SH-SY5Y (cell line): ENCODE measurements around the gene CMTM3.

Experiments used
- GATA2 ChIP-seq: IDR thresholded peaks from 2 replicates; pipeline ENCODE4 v1.6.1; 2011; ENCODE audit warnings: mild to moderate bottlenecking, low read depth, low read length
- GATA3 ChIP-seq: IDR thresholded peaks from 2 replicates; pipeline ENCODE4 v1.6.1; 2011; ENCODE audit warnings: low read depth, mild to moderate bottlenecking, low read length, moderate library complexity

The CMTM3 gene

DNA sequence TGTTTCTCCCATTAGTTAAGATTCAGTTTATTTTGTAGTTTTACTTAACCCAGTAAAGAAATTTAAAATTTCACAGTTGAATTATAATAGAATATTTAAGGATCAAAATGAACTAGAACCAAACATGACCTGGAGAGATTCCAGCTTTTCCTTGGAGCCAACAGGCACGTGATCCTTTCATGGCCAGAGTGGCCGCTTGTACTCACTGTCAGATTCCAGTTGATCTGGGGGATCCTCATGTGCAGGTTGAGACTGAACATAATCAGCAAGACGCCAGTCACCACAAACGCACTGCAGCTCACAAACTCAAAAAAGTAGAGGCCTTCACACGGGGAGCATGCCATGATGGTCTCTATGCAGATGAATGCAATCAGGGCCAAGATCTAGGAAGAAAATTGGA, 31.7 kb downstream of the CMTM3 start:
- TF ChIP-seq GATA3 (no peak), GATA2 (no peak)

DNA sequence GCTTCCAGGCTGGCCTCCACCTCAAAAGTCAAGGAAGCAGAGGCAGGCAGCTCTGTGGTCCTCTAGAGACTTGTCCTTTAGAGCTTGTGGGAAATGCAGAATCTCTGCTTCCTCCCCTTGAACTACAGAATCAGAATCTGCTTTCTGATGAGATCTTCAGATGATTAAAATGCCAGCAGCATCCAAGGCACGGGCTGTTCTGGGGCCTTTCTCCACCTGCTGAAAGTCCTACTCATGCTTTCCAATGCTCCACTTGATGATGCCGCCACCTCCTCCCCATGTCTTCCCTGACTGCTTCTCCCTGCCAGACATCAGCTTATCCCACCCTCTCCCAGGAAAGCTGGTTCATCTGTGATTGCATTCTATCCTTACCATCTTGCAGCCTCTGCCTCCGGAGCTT, 33.3 kb downstream of the CMTM3 start:
- TF ChIP-seq GATA2 (no peak), GATA3 (no peak)

DNA sequence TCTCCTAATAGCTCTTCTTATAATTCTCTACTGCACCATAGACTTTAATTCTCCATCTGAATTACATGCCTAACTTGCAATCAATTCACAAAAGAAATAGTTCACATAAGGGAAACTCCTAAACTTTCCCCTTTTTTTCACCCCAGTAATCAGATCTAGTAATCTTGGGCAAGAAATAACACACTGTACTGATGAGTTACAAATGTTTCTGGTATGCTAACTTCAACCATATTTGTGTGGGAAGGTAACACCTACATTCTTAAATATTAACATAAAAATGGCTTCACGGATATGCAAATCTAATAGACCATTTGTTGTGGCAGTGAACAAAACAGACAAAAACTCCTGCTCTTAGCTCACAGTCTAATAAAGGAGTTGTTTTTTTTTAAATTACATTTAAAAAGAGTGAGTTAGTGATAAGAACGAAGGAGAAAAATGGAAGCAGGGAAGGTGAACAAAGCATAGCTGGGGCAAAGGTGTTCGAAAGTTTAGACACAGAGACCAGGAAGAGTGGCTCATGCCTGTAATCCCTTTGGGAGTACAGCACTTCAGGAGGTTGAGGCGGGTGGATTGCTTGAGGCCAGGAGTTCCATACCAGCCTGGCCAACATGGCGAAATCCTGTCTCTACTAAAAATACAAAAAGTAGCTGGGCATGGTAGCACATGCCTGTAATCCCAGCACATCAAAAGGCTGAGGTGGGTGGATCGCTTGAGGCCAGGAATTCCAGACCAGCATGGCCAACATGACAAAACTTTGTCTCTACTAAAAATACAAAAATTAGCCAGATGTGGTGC, 34.8 kb downstream of the CMTM3 start:
- TF ChIP-seq GATA2 (no peak), GATA3 (no peak)

DNA sequence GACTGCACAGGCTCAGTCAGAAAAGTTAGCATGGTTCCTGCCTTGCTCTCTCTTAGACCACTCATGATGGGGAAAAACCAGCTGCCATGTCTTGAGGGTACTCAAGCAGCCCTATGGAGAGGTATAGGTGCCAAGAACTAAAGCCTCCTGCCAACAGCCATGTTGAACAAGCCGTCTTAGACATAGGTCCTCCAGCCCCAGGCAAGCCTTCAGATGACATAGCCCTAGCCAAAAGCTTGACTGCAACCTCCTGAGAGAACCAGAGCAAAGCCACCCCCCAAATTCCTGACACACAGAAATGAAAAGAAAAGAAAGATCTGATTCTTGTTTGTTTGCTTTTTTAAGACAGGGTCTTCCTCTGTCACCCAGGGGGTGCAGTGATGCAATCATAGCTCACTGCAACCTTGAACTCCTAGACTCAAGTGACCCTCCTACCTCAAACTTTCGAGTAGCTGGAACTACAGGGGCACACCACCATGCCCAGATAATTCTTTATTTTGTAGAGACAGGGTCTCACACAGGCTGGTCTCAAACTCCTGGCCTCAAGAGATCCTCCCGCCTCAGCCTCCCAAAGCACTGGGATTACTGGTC, 36.3 kb downstream of the CMTM3 start:
- TF ChIP-seq GATA2: no peak
- TF ChIP-seq GATA3: no peak

DNA sequence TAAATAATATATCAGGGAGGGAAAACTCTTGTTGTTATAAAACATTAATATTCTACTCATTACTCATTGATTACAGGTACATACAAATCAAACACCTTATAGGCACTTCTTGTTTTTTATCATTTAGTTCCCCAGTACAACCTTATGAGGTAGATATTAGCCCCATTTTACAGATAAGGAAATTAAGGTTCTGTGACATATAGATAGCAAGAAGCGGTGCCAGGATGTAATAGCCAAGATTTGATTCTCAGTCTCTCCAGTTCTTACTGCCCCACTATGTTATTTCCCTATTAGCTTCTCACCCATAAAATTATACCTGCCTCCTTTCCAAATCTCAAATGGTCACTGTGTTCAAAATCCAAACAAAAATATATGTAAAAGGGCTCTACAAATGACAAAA, 36.9 kb downstream of the CMTM3 start:
- no peak for TF ChIP-seq GATA2
- no peak for TF ChIP-seq GATA3

DNA sequence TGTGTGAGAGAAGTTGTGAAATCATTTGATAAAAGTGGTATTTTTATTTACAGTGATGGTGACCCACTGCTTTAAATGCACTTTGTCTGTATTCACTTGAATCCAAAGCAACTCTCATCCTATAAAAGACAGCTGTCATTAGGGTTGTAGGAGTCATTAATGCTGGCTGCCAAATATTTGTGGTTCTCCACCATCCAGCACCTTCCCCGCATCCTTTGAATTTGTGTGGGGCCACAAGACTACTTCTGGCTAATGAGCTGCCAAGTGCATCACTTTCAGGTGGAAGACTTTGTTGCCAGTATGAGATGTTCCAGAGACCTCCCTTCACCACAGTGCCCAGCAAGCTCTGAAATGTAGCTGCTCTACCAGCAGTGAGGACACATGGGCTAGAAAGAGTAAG, 43.4 kb downstream of the CMTM3 start:
- no peak for TF ChIP-seq GATA3
- no peak for TF ChIP-seq GATA2

DNA sequence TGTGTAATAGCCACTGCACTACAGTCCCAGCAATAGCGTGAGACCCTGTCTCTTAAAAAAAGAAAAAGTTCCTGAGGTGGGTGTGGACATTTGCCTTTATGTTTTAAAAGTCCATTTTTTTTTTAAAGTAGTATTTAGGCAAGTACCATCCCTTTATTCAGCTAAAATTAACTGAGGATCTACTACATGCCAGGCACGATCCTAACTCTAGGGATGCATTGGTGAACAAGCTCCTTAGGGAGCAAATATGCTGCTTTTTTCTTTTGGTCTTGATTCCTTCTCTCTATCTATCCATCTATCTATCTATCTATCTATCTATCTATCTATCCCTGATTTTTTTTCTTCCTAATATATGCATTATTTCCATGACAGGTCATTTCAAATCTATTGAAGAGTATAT, 44.7 kb downstream of the CMTM3 start:
- TF ChIP-seq GATA2 (no peak), GATA3 (no peak)

DNA sequence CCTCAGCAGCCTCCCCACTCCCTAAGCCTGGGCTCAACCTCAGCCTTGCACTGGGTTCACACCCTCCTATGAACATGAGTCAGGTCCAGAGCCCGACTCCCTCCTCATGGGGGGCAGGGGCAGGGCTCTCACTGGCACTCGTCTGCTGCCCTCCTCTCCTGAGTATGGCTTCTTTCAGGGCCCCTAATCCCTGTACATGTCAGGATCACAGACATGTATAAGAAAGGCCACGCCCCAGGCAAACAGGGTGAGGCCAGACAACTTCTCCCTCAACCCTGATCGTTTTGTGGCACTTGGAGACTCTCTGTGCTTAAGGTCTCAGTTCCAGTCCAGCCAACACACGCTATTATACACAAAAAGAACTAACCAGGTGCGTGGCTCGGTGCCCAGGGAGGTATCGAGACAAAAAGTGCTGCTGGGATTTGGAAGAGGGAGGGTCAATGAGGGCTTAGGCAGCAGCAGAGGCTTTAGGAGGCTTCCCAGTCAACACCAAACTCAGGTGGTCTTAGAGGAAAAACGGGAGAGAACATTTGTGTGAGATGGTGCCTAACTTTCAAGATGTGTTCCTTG, 45.2 kb downstream of the CMTM3 start:
- TF ChIP-seq GATA2: no peak
- no peak for TF ChIP-seq GATA3

DNA sequence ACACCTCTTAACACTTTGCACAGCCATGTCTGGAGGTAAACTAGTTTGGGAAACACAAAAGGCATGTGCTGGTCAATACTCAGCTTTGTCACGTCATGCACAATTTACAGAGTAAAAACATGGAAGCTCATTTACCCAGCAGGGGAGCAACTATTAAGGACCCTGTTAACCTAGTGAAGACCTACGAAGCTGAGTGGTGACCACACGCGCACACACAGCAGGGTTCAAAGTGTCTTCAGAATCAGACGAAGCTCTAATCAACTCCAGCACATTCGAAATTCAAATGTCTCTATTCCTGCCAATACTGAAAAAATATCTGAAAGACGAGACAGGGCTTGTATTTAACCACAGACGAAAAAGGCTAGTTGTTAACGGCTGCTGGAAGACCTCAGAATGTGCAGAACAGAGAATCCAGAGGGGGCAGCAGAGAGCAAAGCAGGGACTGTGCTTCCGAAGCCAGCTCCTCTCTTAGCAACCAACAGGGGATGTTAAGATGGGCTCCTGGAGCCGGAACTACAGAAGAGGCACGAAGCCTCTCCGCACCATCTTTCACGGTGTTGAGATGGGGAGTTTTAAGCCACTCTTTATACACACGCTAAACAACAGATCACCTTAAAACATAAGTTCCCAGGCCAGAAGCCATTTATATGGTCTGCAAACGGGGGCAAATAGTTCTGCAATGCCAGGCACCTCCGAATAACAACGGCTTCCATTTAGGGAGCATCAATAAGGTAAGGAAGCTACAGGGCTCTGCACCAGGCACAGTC, 46.4 kb downstream of the CMTM3 start:
- TF ChIP-seq GATA2 (no peak), GATA3 (no peak)

DNA sequence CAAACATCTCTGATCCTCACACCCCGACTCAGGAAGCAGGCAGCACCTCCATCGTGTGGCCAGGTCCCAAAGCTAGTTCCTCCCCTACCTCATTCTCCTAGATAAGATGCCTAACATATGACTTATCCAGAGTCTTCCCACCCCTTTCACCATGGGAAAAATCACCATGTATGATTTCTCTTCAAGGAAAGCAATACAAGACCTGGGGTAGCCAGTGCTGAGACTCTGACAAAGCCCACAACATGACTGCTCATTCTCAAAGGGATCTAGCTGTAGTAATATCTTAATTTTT, 46.9 kb downstream of the CMTM3 start:
- TF ChIP-seq GATA2: no peak
- TF ChIP-seq GATA3: no peak

DNA sequence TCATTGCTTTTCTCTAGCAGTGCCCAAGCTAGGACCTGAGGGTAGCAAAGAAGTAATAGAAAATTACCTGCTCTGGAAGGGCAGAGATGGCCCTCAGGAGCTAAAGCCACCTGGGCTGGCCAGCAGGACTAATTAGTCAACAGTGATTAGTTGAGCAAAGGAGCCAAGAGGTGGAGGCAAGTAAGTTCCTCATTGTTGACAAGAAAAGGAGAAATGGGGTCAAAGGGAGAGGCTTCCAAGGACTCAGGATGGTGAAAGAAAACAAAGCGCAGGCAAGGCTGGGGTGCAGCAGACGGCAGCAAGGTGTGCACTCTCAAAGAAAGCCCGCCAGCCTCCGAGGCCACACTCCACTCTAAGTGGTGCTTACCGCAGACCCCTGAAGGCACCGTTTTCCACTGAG, 47.5 kb downstream of the CMTM3 start:
- no peak for TF ChIP-seq GATA2
- no peak for TF ChIP-seq GATA3

DNA sequence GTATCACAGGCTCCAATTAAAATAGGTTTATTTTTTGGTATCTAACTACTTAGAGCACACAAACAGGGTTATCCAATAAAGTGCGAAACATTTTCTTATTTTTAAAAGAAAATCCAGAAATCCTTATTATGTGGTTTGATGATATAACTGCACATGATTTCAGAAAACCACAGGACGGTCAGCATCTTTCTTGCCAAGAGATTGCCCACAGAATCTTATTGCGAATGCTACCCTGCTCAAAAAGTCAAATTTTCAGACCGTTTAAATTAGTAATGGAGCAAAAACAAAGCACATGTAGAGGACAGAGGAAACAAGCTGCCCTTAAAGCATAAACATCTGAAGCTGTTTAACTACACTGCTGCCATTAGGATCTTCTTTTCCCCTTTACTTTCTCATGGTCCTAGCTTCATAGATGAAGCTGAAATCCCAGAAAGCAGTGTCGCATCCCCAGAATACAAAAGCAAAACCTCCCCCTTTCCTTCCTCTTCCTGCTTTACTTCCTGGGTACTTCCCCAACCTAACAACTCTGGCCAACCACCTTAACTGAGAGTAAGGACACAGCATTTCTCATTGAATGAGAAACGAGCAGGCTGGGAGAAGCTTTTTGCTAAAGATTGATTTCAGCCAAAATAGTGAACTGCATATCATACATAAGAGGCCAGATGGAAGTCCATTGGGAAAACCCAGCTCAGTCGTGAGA, 48.3 kb downstream of the CMTM3 start:
- TF ChIP-seq GATA3 (no peak), GATA2 (no peak)

DNA sequence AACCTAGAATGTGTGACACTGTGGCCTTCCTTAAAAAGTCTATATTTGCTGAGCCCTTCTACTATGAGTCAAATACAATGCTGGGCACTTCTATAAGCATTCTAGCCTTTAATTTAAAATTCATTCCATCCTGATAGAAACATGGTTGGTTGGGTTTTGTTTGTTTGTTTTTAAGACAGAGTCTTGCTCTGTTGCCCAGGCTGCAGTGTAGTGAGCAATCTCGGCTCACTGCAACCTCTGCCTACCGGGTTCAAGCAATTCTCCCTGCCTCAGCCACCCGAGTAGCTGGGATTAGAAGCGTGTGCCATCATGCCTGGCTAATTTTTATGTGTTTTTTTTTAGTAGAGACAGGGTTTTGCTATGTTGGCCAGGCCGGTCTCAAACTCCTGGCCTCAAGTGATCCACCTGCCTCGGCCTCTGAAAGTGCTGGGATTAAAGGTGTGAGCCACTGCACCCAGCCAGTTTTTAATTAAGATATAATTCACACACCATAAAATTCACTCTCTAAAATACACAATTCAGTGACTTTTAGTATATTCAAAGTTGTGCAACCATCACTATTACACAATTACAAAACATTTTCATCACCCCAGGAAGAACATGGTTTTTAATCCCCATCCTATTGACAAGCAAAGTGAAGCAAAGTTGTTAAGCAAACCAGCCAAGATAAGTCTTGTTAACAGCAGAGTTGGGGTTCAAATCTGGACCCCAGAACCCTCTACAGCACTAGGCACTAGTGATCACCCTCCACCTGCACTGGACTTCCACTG, 49.3 kb downstream of the CMTM3 start:
- TF ChIP-seq GATA2 (no peak), GATA3 (no peak)
